Measurements from ENCODE around the gene LTBP1.

DNA sequence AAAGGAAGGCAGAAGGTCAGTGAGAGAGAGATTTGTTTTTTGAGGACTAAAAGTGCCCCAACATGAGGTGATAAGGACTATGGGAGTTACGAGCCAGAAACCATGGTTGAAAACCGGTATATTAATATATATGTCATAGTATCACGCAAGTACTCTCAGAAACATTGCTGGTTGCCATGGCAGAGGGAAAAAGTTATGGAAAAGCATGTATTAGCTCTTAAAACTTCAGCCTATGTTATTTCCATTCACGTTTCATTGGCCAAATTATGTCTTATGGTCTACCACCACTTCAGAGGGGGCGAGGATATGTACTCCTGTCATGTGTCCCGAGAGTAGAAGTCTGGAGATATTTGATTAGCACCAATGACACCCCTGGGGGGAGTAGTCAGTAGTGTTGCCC, 125.9 kb downstream of the LTBP1 start:
- TF ChIP-seq, protein P1, sequence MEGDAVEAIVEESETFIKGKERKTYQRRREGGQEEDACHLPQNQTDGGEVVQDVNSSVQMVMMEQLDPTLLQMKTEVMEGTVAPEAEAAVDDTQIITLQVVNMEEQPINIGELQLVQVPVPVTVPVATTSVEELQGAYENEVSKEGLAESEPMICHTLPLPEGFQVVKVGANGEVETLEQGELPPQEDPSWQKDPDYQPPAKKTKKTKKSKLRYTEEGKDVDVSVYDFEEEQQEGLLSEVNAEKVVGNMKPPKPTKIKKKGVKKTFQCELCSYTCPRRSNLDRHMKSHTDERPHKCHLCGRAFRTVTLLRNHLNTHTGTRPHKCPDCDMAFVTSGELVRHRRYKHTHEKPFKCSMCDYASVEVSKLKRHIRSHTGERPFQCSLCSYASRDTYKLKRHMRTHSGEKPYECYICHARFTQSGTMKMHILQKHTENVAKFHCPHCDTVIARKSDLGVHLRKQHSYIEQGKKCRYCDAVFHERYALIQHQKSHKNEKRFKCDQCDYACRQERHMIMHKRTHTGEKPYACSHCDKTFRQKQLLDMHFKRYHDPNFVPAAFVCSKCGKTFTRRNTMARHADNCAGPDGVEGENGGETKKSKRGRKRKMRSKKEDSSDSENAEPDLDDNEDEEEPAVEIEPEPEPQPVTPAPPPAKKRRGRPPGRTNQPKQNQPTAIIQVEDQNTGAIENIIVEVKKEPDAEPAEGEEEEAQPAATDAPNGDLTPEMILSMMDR (IDR thresholded peaks at IDR 0.05) = no peak
- no peak for TF ChIP-seq EP300 (IDR thresholded peaks at IDR 0.05)
